Neural cell (in vitro differentiated cells): ENCODE results near the gene FAM227B. TPM values are rescaled to one million over a fixed set of nuclear protein-coding genes. Genes with fewer than 3 reads are reported as not detected.

Experiments
- H2AFZ ChIP-seq: fragments of 200-600, 300-800 bp; sonication (generic), shearing (Covaris generic); 2 replicates; pipeline ENCODE4 v1.6.0; 2014; ENCODE audit warnings: low read depth, mild to moderate bottlenecking, antibody characterized with exemption, low read length, moderate library complexity
- H3F3A ChIP-seq: fragments of 200-600 bp; shearing (Covaris generic); 2 replicates; pipeline ENCODE4 v1.6.1; 2016; ENCODE audit warnings: mild to moderate bottlenecking, moderate library complexity, mixed read lengths, antibody characterized with exemption, low read length; ENCODE audit not compliant: insufficient read depth, poor library complexity, severe bottlenecking
- H3K27ac ChIP-seq: fragments of 200-600, 300-800 bp; sonication (generic), shearing (Covaris generic); 2 replicates; pipeline ENCODE4 v1.5.1; 2014; ENCODE audit warnings: mild to moderate bottlenecking, low read length, moderate library complexity
- H3K27me3 ChIP-seq: fragments of 300-800, 200-600 bp; sonication (generic), shearing (Covaris generic); 2 replicates; pipeline ENCODE4 v1.6.0; 2014; ENCODE audit warnings: mild to moderate bottlenecking, low read depth, low read length, moderate library complexity; ENCODE audit not compliant: insufficient read depth
- H3K36me3 ChIP-seq: fragments of 300-800, 200-600 bp; sonication (generic), shearing (Covaris generic); 2 replicates; pipeline ENCODE4 v1.5.1; 2014; ENCODE audit warnings: mild to moderate bottlenecking, antibody characterized with exemption, low read length, moderate library complexity; ENCODE audit not compliant: insufficient read depth
- H3K4me2 ChIP-seq: fragments of 300-800, 200-600 bp; sonication (generic), shearing (Covaris generic); 2 replicates; pipeline ENCODE4 v1.6.0; 2014; ENCODE audit warnings: mild to moderate bottlenecking, low read length
- H3K4me3 ChIP-seq: fragments of 300-800, 200-600 bp; sonication (generic), shearing (Covaris generic); 2 replicates; pipeline ENCODE4 v1.5.1; 2014; ENCODE audit warnings: mild to moderate bottlenecking, low read length, moderate library complexity
- H3K79me2 ChIP-seq: fragments of 200-600 bp; shearing (Covaris generic); replicated peaks from 2 replicates; pipeline ENCODE4 v1.6.0; 2014; ENCODE audit warnings: mild to moderate bottlenecking, low read length, moderate library complexity; ENCODE audit not compliant: insufficient read depth
- H3K9ac ChIP-seq: fragments of 300-800, 200-600 bp; sonication (generic), shearing (Covaris generic); 2 replicates; pipeline ENCODE4 v1.6.1; 2016; ENCODE audit warnings: mild to moderate bottlenecking, low read length, mixed read lengths
- H3K9me2 ChIP-seq: fragments of 200-600 bp; shearing (Covaris generic); 2 replicates; pipeline ENCODE4 v1.6.1; 2016; ENCODE audit warnings: mild to moderate bottlenecking, low read length, mixed read lengths; ENCODE audit not compliant: insufficient read depth
- H3K9me3 ChIP-seq: fragments of 200-600, 300-800 bp; sonication (generic), shearing (Covaris generic); 2 replicates; pipeline ENCODE4 v1.6.1; 2016; ENCODE audit warnings: mild to moderate bottlenecking, mixed run types, low read length, moderate library complexity, mixed read lengths
- H4K20me1 ChIP-seq: fragments of 200-600 bp; shearing (Covaris generic); 2 replicates; pipeline ENCODE4 v1.6.1; 2016; ENCODE audit warnings: mild to moderate bottlenecking, mixed run types; ENCODE audit not compliant: insufficient read depth
- EP300 ChIP-seq: fragments of 450-650 bp; conservative IDR thresholded peaks from 2 replicates; pipeline ENCODE4 v1.6.1; 2014; ENCODE audit warnings: antibody characterized with exemption, mild to moderate bottlenecking, moderate library complexity; ENCODE audit not compliant: poor library complexity, severe bottlenecking
- EZH2 ChIP-seq: fragments of 200-600, 300-800 bp; shearing (Covaris generic), sonication (generic); IDR thresholded peaks from 2 replicates; pipeline ENCODE4 v1.6.1; 2014; ENCODE audit warnings: antibody characterized with exemption, low read length, borderline replicate concordance, mild to moderate bottlenecking; ENCODE audit not compliant: insufficient read depth, poor library complexity, severe bottlenecking
- MXI1 ChIP-seq: fragments of 450-650 bp; conservative IDR thresholded peaks from 2 replicates; pipeline ENCODE4 v1.6.1; 2014; ENCODE audit warnings: antibody characterized with exemption, mild to moderate bottlenecking; ENCODE audit not compliant: poor library complexity, severe bottlenecking
- POLR2AphosphoS5 ChIP-seq: IDR thresholded peaks from 2 replicates; pipeline ENCODE4 v1.6.1; 2012
- RAD21 ChIP-seq: fragments of 450-650 bp; conservative IDR thresholded peaks from 2 replicates; pipeline ENCODE4 v1.6.1; 2014; ENCODE audit warnings: antibody characterized with exemption, mild to moderate bottlenecking, moderate library complexity
- SMC3 ChIP-seq: fragments of 450-650 bp; conservative IDR thresholded peaks from 2 replicates; pipeline ENCODE4 v1.6.1; 2014; ENCODE audit warnings: antibody characterized with exemption, mild to moderate bottlenecking, moderate library complexity; ENCODE audit not compliant: poor library complexity
- TAF1 ChIP-seq: IDR thresholded peaks from 2 replicates; pipeline ENCODE4 v1.6.1; 2012; ENCODE audit warnings: low read depth
- polyA plus RNA-seq: library from polyadenylated mRNA; depleted of rRNA; stranded (reverse); fragments of >200 nt; gene quantifications from 2 replicates; pipeline ENCODE4 v1.2.3, GENCODE V29; 2014
- TF ChIP-seq, protein P1 (sequence below): fragments of 450-650 bp; IDR thresholded peaks from 2 replicates; pipeline ENCODE4 v1.5.1; 2014; ENCODE audit warnings: antibody characterized with exemption, mild to moderate bottlenecking, moderate library complexity; ENCODE audit not compliant: poor library complexity, severe bottlenecking
- TF ChIP-seq, protein P2 (sequence below): IDR thresholded peaks from 2 replicates; pipeline ENCODE4 v1.6.1; 2012; ENCODE audit warnings: borderline replicate concordance

FAM227B gene
- polyA plus RNA-seq, 1 donor from 2014 or later = 0.88 TPM

DNA sequence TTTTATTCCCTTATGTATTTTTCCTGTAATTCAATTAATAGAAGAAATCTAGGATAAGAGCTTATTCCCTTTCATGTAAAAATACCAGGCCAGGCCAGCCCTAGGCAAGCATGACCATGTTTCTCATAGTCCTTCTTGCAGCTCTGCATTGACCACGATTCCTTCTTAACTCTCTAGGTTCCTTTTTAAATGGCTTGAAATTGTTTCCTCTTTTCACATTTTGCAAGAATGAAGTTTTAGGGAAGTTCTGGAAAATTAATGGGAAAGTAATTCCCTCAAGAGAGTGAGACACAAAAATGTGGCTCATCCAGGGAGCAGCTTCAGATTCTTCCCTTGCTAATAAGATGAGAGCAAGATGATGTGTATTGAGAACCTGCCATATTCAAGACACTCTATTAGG lies 314.1 kb downstream of the FAM227B start:
- Histone ChIP-seq H2AFZ (no peak overlapping the region), H3K9me3 (no peaks in the 10 kb centered on the region), H3K4me3 (no peak overlapping the region), H3K27me3 (no peaks in the 10 kb centered on the region), H3F3A (no peaks in the 10 kb centered on the region), H3K9me2 (no peaks in the 10 kb centered on the region), H3K9ac (no peak overlapping the region), H4K20me1 (no peaks in the 10 kb centered on the region), H3K4me2 (no peak overlapping the region), H3K79me2 (no peaks in the 10 kb centered on the region), H3K36me3 (no peaks in the 10 kb centered on the region), H3K27ac (no peak overlapping the region)
- TF ChIP-seq EZH2 (no peak), SMC3 (no peak), EP300 (no peak)

DNA sequence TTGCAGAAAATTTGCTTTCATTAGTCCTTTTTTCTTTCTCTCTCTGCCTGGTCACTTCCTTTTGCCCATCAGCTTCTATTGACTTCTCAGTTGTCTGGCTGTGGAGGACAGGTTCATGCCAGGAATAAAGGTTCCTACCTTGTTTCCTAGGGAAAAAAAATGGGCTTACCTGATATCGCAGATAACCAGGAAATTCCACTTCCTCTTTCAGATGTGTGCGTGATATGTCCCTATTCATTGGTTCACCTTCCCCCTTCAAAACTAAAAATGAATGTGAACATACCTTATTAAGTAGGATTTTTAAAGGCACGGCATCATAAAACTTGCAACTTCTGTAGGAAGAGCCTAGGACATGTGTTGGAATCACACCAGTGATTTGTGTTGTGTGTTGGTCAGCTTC lies 317.6 kb downstream of the FAM227B start:
- no peaks in the 10 kb centered on the region for H3K79me2 ChIP-seq
- H3K27me3 ChIP-seq = no peaks in the 10 kb centered on the region
- H2AFZ ChIP-seq = no peak overlapping the region
- no peak overlapping the region for H3K9ac ChIP-seq
- TF ChIP-seq, protein P1, sequence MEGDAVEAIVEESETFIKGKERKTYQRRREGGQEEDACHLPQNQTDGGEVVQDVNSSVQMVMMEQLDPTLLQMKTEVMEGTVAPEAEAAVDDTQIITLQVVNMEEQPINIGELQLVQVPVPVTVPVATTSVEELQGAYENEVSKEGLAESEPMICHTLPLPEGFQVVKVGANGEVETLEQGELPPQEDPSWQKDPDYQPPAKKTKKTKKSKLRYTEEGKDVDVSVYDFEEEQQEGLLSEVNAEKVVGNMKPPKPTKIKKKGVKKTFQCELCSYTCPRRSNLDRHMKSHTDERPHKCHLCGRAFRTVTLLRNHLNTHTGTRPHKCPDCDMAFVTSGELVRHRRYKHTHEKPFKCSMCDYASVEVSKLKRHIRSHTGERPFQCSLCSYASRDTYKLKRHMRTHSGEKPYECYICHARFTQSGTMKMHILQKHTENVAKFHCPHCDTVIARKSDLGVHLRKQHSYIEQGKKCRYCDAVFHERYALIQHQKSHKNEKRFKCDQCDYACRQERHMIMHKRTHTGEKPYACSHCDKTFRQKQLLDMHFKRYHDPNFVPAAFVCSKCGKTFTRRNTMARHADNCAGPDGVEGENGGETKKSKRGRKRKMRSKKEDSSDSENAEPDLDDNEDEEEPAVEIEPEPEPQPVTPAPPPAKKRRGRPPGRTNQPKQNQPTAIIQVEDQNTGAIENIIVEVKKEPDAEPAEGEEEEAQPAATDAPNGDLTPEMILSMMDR = no peak
- TF ChIP-seq, protein P2, sequence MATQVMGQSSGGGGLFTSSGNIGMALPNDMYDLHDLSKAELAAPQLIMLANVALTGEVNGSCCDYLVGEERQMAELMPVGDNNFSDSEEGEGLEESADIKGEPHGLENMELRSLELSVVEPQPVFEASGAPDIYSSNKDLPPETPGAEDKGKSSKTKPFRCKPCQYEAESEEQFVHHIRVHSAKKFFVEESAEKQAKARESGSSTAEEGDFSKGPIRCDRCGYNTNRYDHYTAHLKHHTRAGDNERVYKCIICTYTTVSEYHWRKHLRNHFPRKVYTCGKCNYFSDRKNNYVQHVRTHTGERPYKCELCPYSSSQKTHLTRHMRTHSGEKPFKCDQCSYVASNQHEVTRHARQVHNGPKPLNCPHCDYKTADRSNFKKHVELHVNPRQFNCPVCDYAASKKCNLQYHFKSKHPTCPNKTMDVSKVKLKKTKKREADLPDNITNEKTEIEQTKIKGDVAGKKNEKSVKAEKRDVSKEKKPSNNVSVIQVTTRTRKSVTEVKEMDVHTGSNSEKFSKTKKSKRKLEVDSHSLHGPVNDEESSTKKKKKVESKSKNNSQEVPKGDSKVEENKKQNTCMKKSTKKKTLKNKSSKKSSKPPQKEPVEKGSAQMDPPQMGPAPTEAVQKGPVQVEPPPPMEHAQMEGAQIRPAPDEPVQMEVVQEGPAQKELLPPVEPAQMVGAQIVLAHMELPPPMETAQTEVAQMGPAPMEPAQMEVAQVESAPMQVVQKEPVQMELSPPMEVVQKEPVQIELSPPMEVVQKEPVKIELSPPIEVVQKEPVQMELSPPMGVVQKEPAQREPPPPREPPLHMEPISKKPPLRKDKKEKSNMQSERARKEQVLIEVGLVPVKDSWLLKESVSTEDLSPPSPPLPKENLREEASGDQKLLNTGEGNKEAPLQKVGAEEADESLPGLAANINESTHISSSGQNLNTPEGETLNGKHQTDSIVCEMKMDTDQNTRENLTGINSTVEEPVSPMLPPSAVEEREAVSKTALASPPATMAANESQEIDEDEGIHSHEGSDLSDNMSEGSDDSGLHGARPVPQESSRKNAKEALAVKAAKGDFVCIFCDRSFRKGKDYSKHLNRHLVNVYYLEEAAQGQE = no peak
- TF ChIP-seq EP300 (no peak), MXI1 (no peak), SMC3 (no peak), RAD21 (no peak), TAF1 (no peak), POLR2AphosphoS5 (no peak), EZH2 (no peak)
- no peaks in the 10 kb centered on the region for H3K36me3 ChIP-seq
- no peak overlapping the region for H3K27ac ChIP-seq
- no peaks in the 10 kb centered on the region for H4K20me1 ChIP-seq
- H3K4me3 ChIP-seq = no peak overlapping the region
- H3K4me2 ChIP-seq = no peak overlapping the region
- H3K9me2 ChIP-seq = no peaks in the 10 kb centered on the region
- H3F3A ChIP-seq = no peaks in the 10 kb centered on the region
- no peaks in the 10 kb centered on the region for H3K9me3 ChIP-seq

DNA sequence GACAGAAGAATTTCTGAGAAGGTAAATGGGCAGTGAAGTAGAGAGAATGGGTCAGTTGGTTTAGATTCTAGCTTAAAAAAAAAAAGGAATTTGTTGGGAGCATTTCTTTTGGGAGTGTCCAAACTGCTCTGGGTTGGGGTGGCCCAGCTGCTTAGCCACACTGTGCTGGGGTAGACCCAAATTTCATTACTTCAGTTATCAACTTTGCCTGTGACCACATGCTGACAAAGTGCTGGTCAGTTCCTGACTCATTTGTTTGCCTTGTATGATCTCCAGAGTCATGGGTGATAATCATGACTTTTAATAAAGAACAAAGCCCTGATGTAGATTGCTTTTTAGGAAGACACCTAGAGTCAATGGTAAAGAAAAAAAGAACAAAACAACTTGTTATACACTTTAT lies 319.1 kb downstream of the FAM227B start:
- H3K9me3 ChIP-seq = no peaks in the 10 kb centered on the region
- H2AFZ ChIP-seq = no peak overlapping the region
- H3K79me2 ChIP-seq = no peaks in the 10 kb centered on the region
- no peaks in the 10 kb centered on the region for H3K27me3 ChIP-seq
- no peaks in the 10 kb centered on the region for H3K9me2 ChIP-seq
- H3K4me2 ChIP-seq = no peak overlapping the region
- TF ChIP-seq SMC3 = no peak
- TF ChIP-seq RAD21 = no peak
- TF ChIP-seq, protein P1 = no peak
- TF ChIP-seq EP300 = no peak
- TF ChIP-seq POLR2AphosphoS5 = no peak
- no peak for TF ChIP-seq EZH2
- TF ChIP-seq MXI1 = no peak
- TF ChIP-seq, protein P2 = no peak
- TF ChIP-seq TAF1 = no peak
- H3F3A ChIP-seq = no peaks in the 10 kb centered on the region
- no peak overlapping the region for H3K27ac ChIP-seq
- H4K20me1 ChIP-seq = no peaks in the 10 kb centered on the region
- H3K4me3 ChIP-seq = no peak overlapping the region
- no peaks in the 10 kb centered on the region for H3K36me3 ChIP-seq
- H3K9ac ChIP-seq = no peak overlapping the region
